SK-N-MC (cell line): ENCODE measurements around the gene OGFR.
A peak's percentile ranks its signal among the peaks of the same experiment; 100 is the strongest.

Source experiments
- DNase-seq: peaks from one replicate; pipeline ENCODE4 v3.0.0-alpha.2; 2011; ENCODE audit warnings: low read depth, low spot score
- H3K27ac ChIP-seq: fragments of 200-600 bp; sonication (generic); 2 replicates; pipeline ENCODE4 v1.5.1; 2016; ENCODE audit warnings: mixed run types
- H3K36me3 ChIP-seq: fragments of 200-600 bp; sonication (generic); 2 replicates; pipeline ENCODE4 v1.6.1; 2017; ENCODE audit warnings: antibody characterized with exemption, low read length, mixed read lengths; ENCODE audit not compliant: insufficient read depth
- H3K4me3 ChIP-seq: fragments of 200-600 bp; sonication (generic); 2 replicates; pipeline ENCODE4 v1.5.1; 2016
- H3K9ac ChIP-seq: fragments of 200-600 bp; sonication (generic); 2 replicates; pipeline ENCODE4 v1.8.0; 2017; ENCODE audit warnings: mixed run types, mixed read lengths; ENCODE audit not compliant: insufficient read length
- H3K9me3 ChIP-seq: fragments of 200-600 bp; sonication (generic); 2 replicates; pipeline ENCODE4 v1.6.1; 2017; ENCODE audit warnings: low read depth, mild to moderate bottlenecking, antibody characterized with exemption, low read length, moderate library complexity, mixed read lengths
- EZH2 ChIP-seq: fragments of 200-600 bp; sonication (generic); IDR thresholded peaks from one replicate; pipeline ENCODE4 v1.6.1; 2017; ENCODE audit warnings: antibody characterized with exemption
- FOXP2 ChIP-seq: optimal IDR thresholded peaks from 2 replicates; pipeline ENCODE3; 2011; ENCODE audit warnings: mild to moderate bottlenecking, moderate library complexity; ENCODE audit not compliant: insufficient read depth; ENCODE audit errors: extremely low read length, control extremely low read depth
- POLR2AphosphoS5 ChIP-seq: IDR thresholded peaks from 2 replicates; pipeline ENCODE4 v1.6.1; 2012; ENCODE audit warnings: mild to moderate bottlenecking, low read depth, low read length, borderline replicate concordance

OGFR gene

GRCh38 chr20:62830251-62830650 is 25.6 kb downstream of the OGFR start:
- Histone ChIP-seq H3K9me3 (no peaks in the 10 kb centered on the region), H3K9ac (no peak overlapping the region), H3K27ac (no peak overlapping the region), H3K4me3 (no peak overlapping the region), H3K36me3 (no peaks in the 10 kb centered on the region)
- DNase-seq: no peak
- TF ChIP-seq POLR2AphosphoS5 (no peak), FOXP2 (no peak), EZH2 (no peak)

GRCh38 chr20:62830821-62831220 is 26.2 kb downstream of the OGFR start:
- H3K9ac ChIP-seq: no peak overlapping the region
- no peak for TF ChIP-seq EZH2
- no peak for TF ChIP-seq FOXP2
- TF ChIP-seq POLR2AphosphoS5: no peak
- no peaks in the 10 kb centered on the region for H3K9me3 ChIP-seq
- no peaks in the 10 kb centered on the region; the same call in 1 of the 2 replicates for H3K36me3 ChIP-seq
- H3K27ac ChIP-seq: no peak overlapping the region
- no peak for DNase-seq
- H3K4me3 ChIP-seq: no peak overlapping the region

- no peaks in the 10 kb centered on the region; the same call in 1 of the 2 replicates for H3K36me3 ChIP-seq
- no peaks in the 10 kb centered on the region for H3K9me3 ChIP-seq
- H3K27ac ChIP-seq: peak overlapping the region; percentile 67; the same call in 1 of the 2 replicates
- no peak for DNase-seq
- no peak overlapping the region for H3K9ac ChIP-seq
- no peak for TF ChIP-seq FOXP2
- TF ChIP-seq POLR2AphosphoS5: no peak
- TF ChIP-seq EZH2: no peak
- H3K4me3 ChIP-seq: no peak overlapping the region; the same call in 1 of the 2 replicates
Measured at GRCh38 chr20:62831361-62831788, 26.7 kb downstream of the OGFR start.

GRCh38 chr20:62831854-62832211 is 27.2 kb downstream of the OGFR start:
- Histone ChIP-seq H3K4me3 (peak overlapping the region; percentile 66), H3K9ac (peak overlapping the region; percentile 41), H3K27ac (peak overlapping the region; percentile 67)

GRCh38 chr20:62832212-62832922 is 27.7 kb downstream of the OGFR start:
- peak; percentile 62 for DNase-seq
- peak overlapping the region; percentile 66 for H3K4me3 ChIP-seq
- H3K9me3 ChIP-seq: no peaks in the 10 kb centered on the region
- TF ChIP-seq EZH2 (no peak), POLR2AphosphoS5 (peak; percentile 18; the same call in 1 of the 2 replicates)
- no peaks in the 10 kb centered on the region; the same call in 1 of the 2 replicates for H3K36me3 ChIP-seq
- peak overlapping the region; percentile 41 for H3K9ac ChIP-seq
- H3K27ac ChIP-seq: peak overlapping the region; percentile 67

More at GRCh38 chr20:62831854-62832211, 27.2 kb downstream of the OGFR start:
- TF ChIP-seq FOXP2 (no peak), POLR2AphosphoS5 (no peak), EZH2 (no peak)
- DNase-seq: no peak
- Histone ChIP-seq H3K9me3 (no peaks in the 10 kb centered on the region), H3K36me3 (no peaks in the 10 kb centered on the region; the same call in 1 of the 2 replicates)

GRCh38 chr20:62832951-62833391 is 28.3 kb downstream of the OGFR start:
- no peak overlapping the region; the same call in 1 of the 2 replicates for H3K4me3 ChIP-seq
- TF ChIP-seq EZH2 (no peak), FOXP2 (no peak), POLR2AphosphoS5 (no peak)
- DNase-seq: no peak
- H3K9me3 ChIP-seq: no peaks in the 10 kb centered on the region
- no peaks in the 10 kb centered on the region; the same call in 1 of the 2 replicates for H3K36me3 ChIP-seq
- H3K27ac ChIP-seq: peak overlapping the region; percentile 34; the same call in 1 of the 2 replicates
- H3K9ac ChIP-seq: no peak overlapping the region

- Histone ChIP-seq H3K4me3 (no peak overlapping the region), H3K27ac (no peak overlapping the region), H3K9ac (no peak overlapping the region), H3K9me3 (no peaks in the 10 kb centered on the region), H3K36me3 (no peaks in the 10 kb centered on the region; the same call in 1 of the 2 replicates)
- no peak for TF ChIP-seq FOXP2
- no peak for TF ChIP-seq POLR2AphosphoS5
- no peak for TF ChIP-seq EZH2
- DNase-seq: no peak
Measured at GRCh38 chr20:62834967-62835730, 30.5 kb downstream of the OGFR start.
